Measurements from ENCODE around the gene ADPGK.

Gene ADPGK

GRCh38 chr15:72706266-72706665, 77.3 kb downstream of the ADPGK start:
- TF ChIP-seq CTCF (IDR thresholded peaks at IDR 0.05; ENCODE audit: extremely low read depth, insufficient read depth, missing control alignments), result no peak
- no peak for DNase-seq (ENCODE audit: low spot score)

More at GRCh38 chr15:72706266-72706665, 77.3 kb downstream of the ADPGK start:
- in situ Hi-C loops (cut with MboI; ENCODE audit: low pct_unique_long_range_greater_than_20kb, low sequenced_read_pairs, unreplicated experiment), result loop anchor here (25.0 kb wide), 2 partner anchors 381 to 531 kb away; no protein-coding TSS in a partner anchor
